ENCODE results near the gene CD82.
A peak's percentile ranks its signal among the peaks of the same experiment; 100 is the strongest.
"Not testable (repeated sequence)": the region's sequence is repeated elsewhere in the genome, so short reads cannot be mapped to it uniquely, and the experiment has no call there.

The CD82 gene

DNA sequence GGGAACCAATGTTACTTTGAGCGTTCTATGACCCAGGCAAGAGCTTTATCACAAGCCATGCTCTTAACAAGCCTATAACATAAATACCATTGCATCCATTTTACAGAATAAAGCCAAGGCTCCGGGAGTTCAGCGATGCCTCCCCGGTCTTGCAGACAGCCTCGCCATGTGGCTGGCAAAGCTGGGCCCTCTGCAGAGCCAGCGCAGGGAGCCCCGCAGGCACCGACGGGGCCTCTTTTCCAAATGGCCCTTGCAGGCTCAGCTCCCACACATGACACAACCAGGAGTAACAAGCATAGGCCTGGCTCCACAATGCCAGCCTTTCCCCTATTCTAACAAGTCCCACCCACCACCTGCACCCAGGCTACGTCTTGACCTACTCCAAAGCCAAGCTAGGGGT, 89.1 kb downstream of the CD82 start:
- no peak overlapping the region for H3K4me3 ChIP-seq (ENCODE audit: low read depth, low read length)
- TF ChIP-seq, protein P1, sequence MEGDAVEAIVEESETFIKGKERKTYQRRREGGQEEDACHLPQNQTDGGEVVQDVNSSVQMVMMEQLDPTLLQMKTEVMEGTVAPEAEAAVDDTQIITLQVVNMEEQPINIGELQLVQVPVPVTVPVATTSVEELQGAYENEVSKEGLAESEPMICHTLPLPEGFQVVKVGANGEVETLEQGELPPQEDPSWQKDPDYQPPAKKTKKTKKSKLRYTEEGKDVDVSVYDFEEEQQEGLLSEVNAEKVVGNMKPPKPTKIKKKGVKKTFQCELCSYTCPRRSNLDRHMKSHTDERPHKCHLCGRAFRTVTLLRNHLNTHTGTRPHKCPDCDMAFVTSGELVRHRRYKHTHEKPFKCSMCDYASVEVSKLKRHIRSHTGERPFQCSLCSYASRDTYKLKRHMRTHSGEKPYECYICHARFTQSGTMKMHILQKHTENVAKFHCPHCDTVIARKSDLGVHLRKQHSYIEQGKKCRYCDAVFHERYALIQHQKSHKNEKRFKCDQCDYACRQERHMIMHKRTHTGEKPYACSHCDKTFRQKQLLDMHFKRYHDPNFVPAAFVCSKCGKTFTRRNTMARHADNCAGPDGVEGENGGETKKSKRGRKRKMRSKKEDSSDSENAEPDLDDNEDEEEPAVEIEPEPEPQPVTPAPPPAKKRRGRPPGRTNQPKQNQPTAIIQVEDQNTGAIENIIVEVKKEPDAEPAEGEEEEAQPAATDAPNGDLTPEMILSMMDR (IDR thresholded peaks at IDR 0.05; ENCODE audit: low read depth, low read length, missing control alignments) = no peak
- DNase-seq (ENCODE audit: low read depth) = no peak
- in situ Hi-C loops (cut with HindIII; ENCODE audit: low sequenced_read_pairs) = no loop called here

DNA sequence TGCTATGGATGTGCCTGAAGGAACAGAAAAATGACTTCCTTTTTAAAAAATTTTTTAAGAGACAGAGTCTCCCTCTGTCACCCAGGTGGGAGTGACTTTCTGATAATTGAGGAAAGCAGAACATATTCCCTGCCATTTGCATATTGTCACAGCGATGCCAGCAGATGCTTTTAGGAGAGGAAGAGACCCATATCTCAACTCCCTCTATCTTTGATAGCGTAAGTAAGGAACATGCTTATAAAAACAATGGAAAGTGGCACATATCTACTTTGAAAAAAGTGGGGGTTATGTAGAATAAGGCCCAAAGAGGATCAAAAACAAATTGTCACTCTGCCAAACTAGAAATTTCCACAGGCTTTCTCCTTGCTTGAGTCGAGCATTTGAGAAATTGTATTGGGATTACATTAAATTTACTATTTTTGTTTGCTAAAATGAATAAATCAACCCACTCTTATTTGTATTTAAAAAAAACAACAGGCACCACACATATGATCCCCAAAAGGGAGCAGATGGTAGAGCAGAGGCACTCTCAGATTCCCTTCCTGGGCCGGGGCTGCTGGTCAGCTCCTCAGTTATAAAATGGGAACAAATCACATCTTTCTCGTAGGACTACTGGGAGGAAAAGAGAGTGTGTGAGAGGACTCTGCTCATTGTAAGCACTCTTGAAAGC, 92.5 kb downstream of the CD82 start:
- H3K4me3 ChIP-seq (ENCODE audit: low read depth, low read length) = no peak overlapping the region
- DNase-seq (ENCODE audit: low read depth) = no peak
- TF ChIP-seq, protein P1 (IDR thresholded peaks at IDR 0.05; ENCODE audit: low read depth, low read length, missing control alignments) = no peak
- in situ Hi-C loops (cut with HindIII; ENCODE audit: low sequenced_read_pairs) = no loop called here

- H3K4me3 ChIP-seq (ENCODE audit: low read depth, low read length) = no peak overlapping the region
- no peak for DNase-seq (ENCODE audit: low read depth)
- in situ Hi-C loops (cut with HindIII; ENCODE audit: low sequenced_read_pairs) = no loop called here
- TF ChIP-seq, protein P1 (IDR thresholded peaks at IDR 0.05; ENCODE audit: low read depth, low read length, missing control alignments) = peak; percentile 19
Measured at GRCh38 chr11:44658506-44658850, 93.0 kb downstream of the CD82 start.

DNA sequence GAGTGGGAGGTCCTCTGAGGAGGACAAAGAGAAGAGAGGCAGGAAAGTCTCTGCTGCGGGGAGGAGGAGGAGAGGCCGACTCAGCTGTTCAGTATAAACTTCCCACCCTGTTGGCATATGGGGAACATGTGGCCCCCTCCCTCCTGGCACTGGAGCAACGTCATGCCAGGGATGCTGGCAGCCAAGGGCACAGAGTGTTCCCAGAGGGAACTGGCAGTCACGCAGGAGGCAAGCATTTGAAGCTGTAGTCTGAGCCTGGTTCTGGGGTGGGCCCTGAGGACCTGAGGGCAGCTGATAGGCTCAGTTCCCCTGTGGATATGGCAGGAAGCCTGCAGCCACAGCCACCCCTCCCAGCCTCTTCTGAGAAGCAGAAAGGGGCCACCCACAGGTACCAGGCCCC, 94.2 kb downstream of the CD82 start:
- TF ChIP-seq, protein P1 (IDR thresholded peaks at IDR 0.05; ENCODE audit: low read depth, low read length, missing control alignments) = no peak
- no peak for DNase-seq (ENCODE audit: low read depth)
- no peak overlapping the region for H3K4me3 ChIP-seq (ENCODE audit: low read depth, low read length)
- in situ Hi-C loops (cut with HindIII; ENCODE audit: low sequenced_read_pairs) = no loop called here

GRCh38 chr11:44660535-44660934, 95.1 kb downstream of the CD82 start:
- DNase-seq (ENCODE audit: low read depth); H3K4me3 ChIP-seq (ENCODE audit: low read depth, low read length); in situ Hi-C loops (cut with HindIII; ENCODE audit: low sequenced_read_pairs): not testable (repeated sequence)

GRCh38 chr11:44661311-44661717, 95.9 kb downstream of the CD82 start:
- in situ Hi-C loops (cut with HindIII; ENCODE audit: low sequenced_read_pairs) = no loop called here
- DNase-seq (ENCODE audit: low read depth) = no peak
- H3K4me3 ChIP-seq (ENCODE audit: low read depth, low read length) = no peak overlapping the region
- TF ChIP-seq, protein P1 (IDR thresholded peaks at IDR 0.05; ENCODE audit: low read depth, low read length, missing control alignments) = no peak
